Heart left ventricle (tissue), 16 donors: ENCODE data around the gene EXOC4. TPM values are rescaled to one million over a fixed set of nuclear protein-coding genes. Genes with fewer than 3 reads are reported as not detected.

Source experiments
- ATAC-seq, 4 donors: fragments of 200-7000 bp; cut with Tn5 transposase; one replicate each; pipeline ENCODE4 v1.9.1; 2020 to 2022; ENCODE audit warnings: moderate library complexity in 4 of 4, mild to moderate bottlenecking in 3 of 4, moderate number of reproducible peaks in 1 of 4
- DNase-seq, 5 donors: peaks; one replicate each; pipeline ENCODE4 v3.0.0-alpha.2; 2020
- H3K27ac ChIP-seq, 12 donors: fragments of 200-600 bp; sonication (generic) in 4 of 12; one replicate each; pipeline versions ENCODE4 v1.5.0 to v1.8.0; 2016 to 2022; ENCODE audit warnings: mild to moderate bottlenecking in 2 of 12
- H3K27me3 ChIP-seq, 9 donors: fragments of 200-600 bp; sonication (generic) in 2 of 9; one replicate each; pipeline versions ENCODE4 v1.5.1 to v1.8.0; 2016 to 2022; ENCODE audit warnings: mild to moderate bottlenecking in 3 of 9
- H3K36me3 ChIP-seq, 9 donors: fragments of 200-600 bp; sonication (generic) in 2 of 9; one replicate each; pipeline versions ENCODE4 v1.5.0 to v1.8.0; 2018 to 2022; ENCODE audit warnings: mild to moderate bottlenecking in 2 of 9
- H3K4me1 ChIP-seq, 12 donors: fragments of 200-600 bp; sonication (generic) in 4 of 12; one replicate each; pipeline versions ENCODE4 v1.5.0 to v1.8.0; 2016 to 2022; ENCODE audit warnings: mild to moderate bottlenecking in 3 of 12
- H3K4me3 ChIP-seq, 12 donors: fragments of 200-600 bp; sonication (generic) in 4 of 12; one replicate each; pipeline versions ENCODE4 v1.5.0 to v1.8.0; 2017 to 2022; ENCODE audit warnings: mild to moderate bottlenecking in 9 of 12, moderate library complexity in 4 of 12
- H3K9me3 ChIP-seq, 12 donors: fragments of 200-600 bp; sonication (generic) in 4 of 12; one replicate each; pipeline versions ENCODE4 v1.5.0 to v1.8.0; 2016 to 2022; ENCODE audit warnings: mild to moderate bottlenecking in 1 of 12
- POLR2A ChIP-seq, 2 donors: fragments of 450-650 bp; IDR thresholded peaks; one replicate each; pipeline ENCODE4 v1.6.1; 2017; ENCODE audit warnings: antibody characterized with exemption in 2 of 2, mild to moderate bottlenecking in 2 of 2, moderate library complexity in 2 of 2
- WGBS, 4 donors: extraction: QIAGEN DNeasy Blood & Tissue Kit in 2 of 4; methylation state at CpG; one replicate each; pipeline versions ENCODE4 v1.1.5 to v1.1.7; 2013 to 2018; 5-methylcytosine and 5-hydroxymethylcytosine counted together
- intact Hi-C, 10 donors: fragments of 100-400 bp; cut with DNase I; formaldehyde crosslinking; loops; one replicate each; pipeline versions ENCODE4 v1.11.1 to v1.14.2; 2022
- polyA plus RNA-seq, 2 donors: library from polyadenylated mRNA; stranded (reverse); fragments of 200-250 nt; gene quantifications; one replicate each; pipeline ENCODE4 v1.2.3, GENCODE V29; 2013
- total RNA-seq, 9 donors: library from RNA; depleted of rRNA in 2 of 9; stranded (reverse); fragments of >200 nt in 2 of 9; fragmentation: NEBNext Ultra II Directional in 3 of 9; extraction: Animal tissue kit (Norgen Biotek cat#: 25700) in 3 of 9; gene quantifications; one replicate each; pipeline versions ENCODE4 v1.1.0 to v1.2.4, GENCODE V29; 2016 to 2023
- TF ChIP-seq, protein P1 (sequence below), 12 donors: fragments of 200-600 bp; sonication (generic) in 4 of 12; IDR thresholded peaks; one replicate each; pipeline versions ENCODE4 v1.5.0 to v1.8.0; 2018 to 2022; ENCODE audit warnings: antibody characterized with exemption in 12 of 12, mild to moderate bottlenecking in 5 of 12
- donor health status: ischemic (EF 13 %, LVEDD 7.1; RV severe dilation, severe dysfunction).
- donor health status: healthy with polysubstance abuse.
- donor health status: DM: no; HTN: yes; CAD: no.
- donor health status: DM: no; HTN: no; CAD: no.
- donor health status: ischemic (EF 25% LVEDD 6.9; RV normal size, moderate dysfunction).
- donor health status: ischemic (EF 25% LVEDD 5.7; RV mildly dilated, moderate dysfunction).
- donor health status: healthy.
- donor health status: DM: yes; HTN: yes; CAD: no.
- donor health status: ischemic (EF 35%, LVEDD 5.7; RV mildly dilated, moderate dysfunction).
- donor health status: nonischemic (EF 11% LVEDD 7.7; RV severe dilation, severe dysfunction).
- donor health status: DM: yes; HTN: yes; CAD: no.
- donor health status: PGD.
- donor health status: ischemic (EF 29% LVEDD 5.4; RV normal size, mild dysfunction).
- donor health status: nonischemic (EF 23%, LVEDD 6.1; RV moderate dilation, normal function).

Gene EXOC4
- total and polyA plus RNA-seq, 11 donors = 8.8 to 61.2 (median 33.8) TPM

DNA sequence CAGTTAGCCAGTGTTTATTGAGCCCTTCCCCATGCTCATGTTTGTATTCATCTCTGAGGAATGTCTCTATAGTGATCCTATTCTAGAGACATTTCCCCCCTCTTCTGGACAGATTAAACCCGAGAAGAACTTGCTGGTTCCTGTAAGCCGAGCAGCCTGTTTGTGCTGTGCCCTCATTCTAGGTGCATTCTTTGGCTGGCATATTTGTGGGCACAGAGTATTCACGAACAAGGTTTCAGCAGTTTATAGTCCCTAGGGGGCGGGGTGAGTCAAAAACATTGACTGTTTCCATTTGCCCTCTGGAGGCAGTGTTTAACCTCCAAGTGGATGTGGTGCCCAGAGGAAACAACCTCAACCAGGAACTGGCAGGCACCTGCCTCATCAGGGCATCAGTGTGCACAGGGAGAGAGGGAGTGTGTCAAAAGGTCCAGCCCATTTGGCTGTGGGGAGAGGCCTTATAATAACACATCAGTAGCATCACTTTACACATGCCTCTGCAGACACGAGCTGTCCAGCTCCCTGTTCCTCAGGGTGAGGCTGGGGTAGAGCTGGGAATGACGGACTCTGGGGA is 600.9 kb downstream of the EXOC4 start:
- no peak overlapping the region for H3K4me3 ChIP-seq
- H3K4me1 ChIP-seq = peaks cover 0 to 19% (median 7%) of the 10 kb centered on the region in 12 donors
- ATAC-seq = peak; percentile 28 to 69 (median 62)
- WGBS, 4 donors = 72 to 80% (median 76%) methylated on average over 5 to 6 of the region's 6 CpGs
- no peak for DNase-seq
- H3K9me3 ChIP-seq = no peaks in the 10 kb centered on the region
- TF ChIP-seq, protein P1, sequence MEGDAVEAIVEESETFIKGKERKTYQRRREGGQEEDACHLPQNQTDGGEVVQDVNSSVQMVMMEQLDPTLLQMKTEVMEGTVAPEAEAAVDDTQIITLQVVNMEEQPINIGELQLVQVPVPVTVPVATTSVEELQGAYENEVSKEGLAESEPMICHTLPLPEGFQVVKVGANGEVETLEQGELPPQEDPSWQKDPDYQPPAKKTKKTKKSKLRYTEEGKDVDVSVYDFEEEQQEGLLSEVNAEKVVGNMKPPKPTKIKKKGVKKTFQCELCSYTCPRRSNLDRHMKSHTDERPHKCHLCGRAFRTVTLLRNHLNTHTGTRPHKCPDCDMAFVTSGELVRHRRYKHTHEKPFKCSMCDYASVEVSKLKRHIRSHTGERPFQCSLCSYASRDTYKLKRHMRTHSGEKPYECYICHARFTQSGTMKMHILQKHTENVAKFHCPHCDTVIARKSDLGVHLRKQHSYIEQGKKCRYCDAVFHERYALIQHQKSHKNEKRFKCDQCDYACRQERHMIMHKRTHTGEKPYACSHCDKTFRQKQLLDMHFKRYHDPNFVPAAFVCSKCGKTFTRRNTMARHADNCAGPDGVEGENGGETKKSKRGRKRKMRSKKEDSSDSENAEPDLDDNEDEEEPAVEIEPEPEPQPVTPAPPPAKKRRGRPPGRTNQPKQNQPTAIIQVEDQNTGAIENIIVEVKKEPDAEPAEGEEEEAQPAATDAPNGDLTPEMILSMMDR (IDR thresholded peaks at IDR 0.05) = peak in 6 of 12 donors; percentile 11 to 27 (median 16)
- no peak for TF ChIP-seq POLR2A (IDR thresholded peaks at IDR 0.05)
- no peaks in the 10 kb centered on the region for H3K36me3 ChIP-seq
- intact Hi-C loops = no loop called here
- H3K27ac ChIP-seq = no peak overlapping the region
- no peaks in the 10 kb centered on the region for H3K27me3 ChIP-seq

- H3K36me3 ChIP-seq = no peaks in the 10 kb centered on the region
- DNase-seq (no peak), ATAC-seq (no peak)
- H3K27me3 ChIP-seq = no peaks in the 10 kb centered on the region
- H3K4me1 ChIP-seq = peaks cover 0 to 26% (median 10%) of the 10 kb centered on the region in 12 donors
- H3K4me3 ChIP-seq = no peak overlapping the region
- no peak overlapping the region for H3K27ac ChIP-seq
- H3K9me3 ChIP-seq = no peaks in the 10 kb centered on the region
- no peak for TF ChIP-seq POLR2A (IDR thresholded peaks at IDR 0.05)
- TF ChIP-seq, protein P1 (IDR thresholded peaks at IDR 0.05) = peak in 8 of 12 donors; percentile 29 to 57 (median 38)
- intact Hi-C loops = no loop called here
Observed at GRCh38 chr7:133854739-133855138, 601.9 kb downstream of the EXOC4 start.

- no peaks in the 10 kb centered on the region for H3K36me3 ChIP-seq
- ATAC-seq (no peak), DNase-seq (no peak)
- 96 to 100% (median 97%) methylated on average over 20 to 23 of the region's 23 CpGs for WGBS, 4 donors
- H3K27me3 ChIP-seq = no peaks in the 10 kb centered on the region
- peaks cover 0 to 20% (median 6%) of the 10 kb centered on the region in 12 donors for H3K4me1 ChIP-seq
- TF ChIP-seq, protein P1 (IDR thresholded peaks at IDR 0.05) = no peak
- no peak for TF ChIP-seq POLR2A (IDR thresholded peaks at IDR 0.05)
- no peak overlapping the region for H3K27ac ChIP-seq
- intact Hi-C loops = no loop called here
- H3K9me3 ChIP-seq = no peaks in the 10 kb centered on the region
- H3K4me3 ChIP-seq = no peak overlapping the region
Observed at GRCh38 chr7:133857376-133858119, 604.7 kb downstream of the EXOC4 start.

GRCh38 chr7:133858311-133858710 is 605.4 kb downstream of the EXOC4 start:
- Histone ChIP-seq H3K27ac (no peak overlapping the region), H3K4me1 (peaks cover 0 to 20% (median 6%) of the 10 kb centered on the region in 12 donors), H3K4me3 (no peak overlapping the region), H3K36me3 (no peaks in the 10 kb centered on the region), H3K9me3 (no peaks in the 10 kb centered on the region), H3K27me3 (no peaks in the 10 kb centered on the region)
- intact Hi-C loops = no loop called here
- DNase-seq (no peak), ATAC-seq (no peak)
- WGBS, 4 donors = 97 to 99% (median 98%) methylated on average over 6 of the region's 6 CpGs
- TF ChIP-seq, protein P1 (IDR thresholded peaks at IDR 0.05) = no peak
- no peak for TF ChIP-seq POLR2A (IDR thresholded peaks at IDR 0.05)
